HG03457 (cell line): Measurements from ENCODE around the gene ZBED5.
"Not testable (repeated sequence)": the region's sequence is repeated elsewhere in the genome, so short reads cannot be mapped to it uniquely, and the experiment has no call there.

Experiments
- ATAC-seq: cut with Tn5 transposase; IDR thresholded peaks from one replicate; pipeline ENCODE4 v1.9.1; 2021; ENCODE audit warnings: moderate number of reproducible peaks; ENCODE audit not compliant: unreplicated experiment

The ZBED5 gene

DNA sequence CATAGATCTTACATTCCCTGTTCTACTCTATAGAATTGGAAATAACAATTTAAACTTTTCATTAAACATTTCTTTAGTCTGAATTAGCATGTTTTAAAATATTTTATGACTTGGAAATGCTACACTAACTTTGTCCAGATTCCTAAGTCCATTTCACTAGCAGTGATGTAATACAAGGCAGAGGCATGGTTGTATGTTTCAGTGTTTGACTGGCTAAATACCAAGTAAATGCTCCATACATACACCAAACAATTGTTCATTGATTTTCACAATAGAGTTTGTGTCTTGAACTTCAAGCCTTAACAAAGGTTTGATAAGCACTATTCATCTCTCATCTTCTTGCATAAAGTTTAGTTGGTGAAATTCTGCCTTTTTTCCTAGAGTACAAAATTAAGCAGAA is 13.5 kb downstream of the ZBED5 start:
- no peak for ATAC-seq

DNA sequence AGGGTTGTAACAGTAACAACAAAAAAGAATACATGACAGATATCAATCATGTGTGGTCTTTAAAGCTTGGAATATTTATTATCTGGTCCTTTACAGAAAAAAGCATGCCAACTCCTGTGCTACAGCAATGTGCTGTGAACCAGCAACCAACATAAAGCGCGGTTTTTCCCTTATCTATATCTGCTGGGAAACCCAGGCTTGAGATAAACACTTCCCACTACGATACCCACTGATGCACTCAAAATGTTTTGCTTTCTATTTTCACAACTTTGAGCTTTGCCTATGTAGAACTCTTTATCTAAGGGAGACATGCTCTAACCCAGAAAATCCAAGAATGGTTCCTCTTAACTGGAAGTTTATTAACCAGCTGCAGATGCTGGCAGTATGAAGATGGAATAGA is 19.0 kb downstream of the ZBED5 start:
- no peak for ATAC-seq

DNA sequence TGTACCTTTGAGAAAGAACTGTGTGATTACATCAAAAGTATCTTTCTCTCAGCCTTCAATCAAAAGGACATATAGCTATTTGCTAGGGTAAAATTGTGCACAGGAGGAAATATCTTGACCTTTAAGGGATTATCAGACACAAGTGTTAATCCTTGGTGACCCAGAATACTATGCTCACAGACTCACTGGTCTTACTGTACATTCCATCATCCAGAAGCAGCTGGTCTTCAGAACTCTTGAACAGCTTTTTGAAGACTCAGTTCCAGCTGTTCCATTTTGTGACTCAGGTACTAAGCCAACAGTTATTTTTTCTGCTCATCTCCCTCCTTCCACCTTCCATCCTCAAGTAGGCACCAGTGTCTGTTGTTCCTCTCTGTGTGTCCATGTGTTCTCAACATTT is 19.8 kb downstream of the ZBED5 start:
- ATAC-seq: no peak

DNA sequence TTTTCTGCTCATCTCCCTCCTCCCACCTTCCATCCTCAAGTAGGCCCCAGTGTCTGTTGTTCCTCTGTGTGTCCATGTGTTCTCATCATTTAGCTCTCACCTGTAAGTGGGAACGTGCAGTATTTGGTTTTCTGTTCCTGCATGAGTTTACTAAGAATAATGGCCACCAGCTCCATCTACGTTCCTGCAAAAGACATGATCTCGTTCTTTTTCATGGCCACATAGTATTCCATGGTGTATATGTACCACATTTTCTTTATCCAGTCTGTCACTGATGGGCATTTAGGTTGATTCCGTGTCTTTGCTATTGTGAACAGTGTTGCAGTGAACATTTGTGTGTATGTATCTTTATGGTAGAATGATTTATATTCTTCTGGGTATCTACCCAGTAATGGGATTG is 21.0 kb downstream of the ZBED5 start:
- not testable (repeated sequence) for ATAC-seq

DNA sequence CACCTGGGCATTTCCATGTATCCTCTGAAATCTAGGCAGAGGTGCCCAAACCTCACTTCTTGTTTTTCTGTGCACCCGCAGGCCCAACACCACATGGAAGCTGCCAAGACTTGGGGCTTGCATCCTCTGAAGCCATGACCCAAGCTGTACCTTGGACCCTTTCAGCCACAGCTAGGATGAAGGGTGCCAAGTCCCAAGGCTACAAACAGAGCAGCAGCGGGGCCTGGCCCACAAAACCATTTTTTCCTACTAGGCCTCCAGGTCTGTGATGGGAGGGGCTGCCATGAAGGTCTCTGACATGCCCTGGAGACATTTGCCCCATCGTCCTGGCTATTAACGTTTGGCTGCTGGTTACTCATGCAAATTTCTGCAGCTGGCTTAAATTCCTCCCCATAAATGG is 28.7 kb downstream of the ZBED5 start:
- no peak for ATAC-seq

DNA sequence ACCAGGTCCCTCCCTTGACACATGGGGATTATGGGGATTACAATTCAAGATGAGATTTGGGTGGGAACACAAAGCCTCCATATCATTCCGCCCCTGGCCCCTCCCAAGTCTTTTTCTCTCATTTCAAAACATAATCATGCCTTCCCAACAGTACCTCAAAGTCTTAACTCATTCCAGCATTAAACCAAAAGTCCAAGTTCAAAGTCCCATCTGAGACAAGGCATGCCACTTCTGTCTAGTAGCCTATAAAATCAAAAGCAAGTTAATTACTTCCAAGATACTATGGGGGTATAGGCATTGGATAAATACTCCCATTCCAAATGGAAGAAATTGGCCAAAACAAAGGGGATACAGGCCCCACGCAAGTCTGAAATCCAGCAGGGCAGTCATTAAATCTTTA is 29.5 kb downstream of the ZBED5 start:
- no peak for ATAC-seq

DNA sequence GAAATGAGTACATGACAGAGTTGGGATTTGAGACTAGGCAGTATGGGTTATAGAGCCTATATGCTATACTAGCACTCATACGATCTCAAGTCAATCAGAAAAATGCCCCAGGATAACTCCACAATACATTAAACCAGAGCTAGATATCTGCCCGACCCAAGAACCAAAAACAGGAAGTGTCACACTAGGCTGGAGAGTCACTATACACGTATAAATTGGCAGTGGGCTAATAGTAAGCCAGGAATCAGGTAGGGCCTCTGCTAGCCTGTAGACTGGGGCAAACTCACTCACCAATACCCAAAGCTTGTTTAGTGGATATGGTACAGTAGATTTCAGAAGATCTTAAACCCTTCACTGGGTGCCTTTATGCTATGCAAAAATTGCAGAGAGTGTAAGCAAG is 33.0 kb downstream of the ZBED5 start:
- ATAC-seq: no peak

DNA sequence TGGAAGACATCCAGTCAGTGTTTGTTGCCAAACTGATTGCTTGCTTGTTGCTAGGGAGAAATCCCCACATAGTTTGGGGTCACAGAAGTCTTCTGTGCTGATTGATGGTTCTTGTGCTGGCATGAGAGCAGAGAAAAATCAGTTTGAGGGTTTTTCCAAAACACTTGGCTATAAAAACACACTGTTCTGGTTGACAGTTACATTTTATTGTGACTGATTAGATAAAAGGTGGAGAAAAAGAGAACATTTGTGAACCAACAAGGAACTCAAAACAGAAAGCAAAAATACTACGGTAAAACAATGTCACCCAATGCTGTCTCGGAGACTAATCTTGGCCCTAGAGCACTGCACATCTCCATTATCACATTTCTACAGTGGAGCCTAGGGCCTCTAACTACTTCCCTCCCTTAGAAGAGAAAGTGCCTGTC is 34.7 kb downstream of the ZBED5 start:
- ATAC-seq: no peak

DNA sequence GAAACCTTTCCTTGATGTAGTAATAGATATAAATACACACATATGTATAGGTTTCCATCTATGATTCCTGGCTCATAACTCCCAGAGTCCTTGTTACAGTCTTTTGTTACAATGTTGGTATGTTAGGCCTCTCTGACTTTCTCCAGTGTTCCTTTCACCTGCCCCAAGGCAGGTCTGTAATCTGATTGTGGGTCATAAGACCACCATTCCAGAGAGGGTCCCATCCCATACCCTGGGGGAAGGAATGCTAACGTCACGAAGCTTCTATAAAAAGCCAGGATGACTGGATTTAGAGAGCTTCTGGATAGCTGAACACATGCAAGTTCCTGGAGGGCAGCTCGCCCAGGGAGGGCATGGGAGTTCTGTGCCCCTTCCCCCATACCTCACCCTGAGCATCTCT is 35.4 kb downstream of the ZBED5 start:
- not testable (repeated sequence) for ATAC-seq

DNA sequence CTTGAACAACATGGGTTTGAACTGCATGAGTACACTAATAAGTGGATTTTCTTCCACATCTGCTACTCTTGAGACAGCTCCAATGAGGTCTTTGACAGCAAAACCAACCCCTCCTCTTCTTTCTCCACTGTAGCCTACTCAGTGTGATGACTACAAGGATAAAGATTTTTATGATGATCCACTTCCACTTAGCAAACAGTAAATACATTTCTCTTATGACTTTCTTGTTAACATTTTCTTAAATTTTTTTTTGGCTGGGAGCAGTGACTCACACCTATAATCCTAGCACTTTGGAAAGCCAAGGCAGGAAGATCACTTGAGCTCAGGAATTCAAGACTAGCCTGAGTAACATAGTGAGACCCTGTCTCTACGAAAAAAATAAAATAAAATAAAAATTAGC is 39.3 kb downstream of the ZBED5 start:
- ATAC-seq: no peak

DNA sequence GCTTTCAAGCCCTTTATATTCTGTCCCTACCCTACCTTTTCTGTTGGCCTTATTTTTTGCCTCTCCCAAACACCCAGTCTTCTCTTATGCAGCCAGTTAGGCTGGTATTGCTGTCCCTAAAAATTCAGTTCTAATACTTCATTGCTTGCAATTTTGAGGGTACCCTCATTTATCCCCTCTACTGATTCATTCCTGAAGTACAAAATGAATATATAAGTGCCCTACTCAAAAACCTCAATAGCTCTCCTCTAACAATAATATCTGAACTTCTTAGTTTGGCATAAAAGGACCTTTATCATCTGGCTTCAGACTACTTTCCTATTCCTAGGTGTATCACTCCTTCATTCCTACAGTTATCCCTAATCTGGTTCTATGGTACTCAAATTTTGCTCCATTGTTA is 43.9 kb downstream of the ZBED5 start:
- ATAC-seq: no peak

DNA sequence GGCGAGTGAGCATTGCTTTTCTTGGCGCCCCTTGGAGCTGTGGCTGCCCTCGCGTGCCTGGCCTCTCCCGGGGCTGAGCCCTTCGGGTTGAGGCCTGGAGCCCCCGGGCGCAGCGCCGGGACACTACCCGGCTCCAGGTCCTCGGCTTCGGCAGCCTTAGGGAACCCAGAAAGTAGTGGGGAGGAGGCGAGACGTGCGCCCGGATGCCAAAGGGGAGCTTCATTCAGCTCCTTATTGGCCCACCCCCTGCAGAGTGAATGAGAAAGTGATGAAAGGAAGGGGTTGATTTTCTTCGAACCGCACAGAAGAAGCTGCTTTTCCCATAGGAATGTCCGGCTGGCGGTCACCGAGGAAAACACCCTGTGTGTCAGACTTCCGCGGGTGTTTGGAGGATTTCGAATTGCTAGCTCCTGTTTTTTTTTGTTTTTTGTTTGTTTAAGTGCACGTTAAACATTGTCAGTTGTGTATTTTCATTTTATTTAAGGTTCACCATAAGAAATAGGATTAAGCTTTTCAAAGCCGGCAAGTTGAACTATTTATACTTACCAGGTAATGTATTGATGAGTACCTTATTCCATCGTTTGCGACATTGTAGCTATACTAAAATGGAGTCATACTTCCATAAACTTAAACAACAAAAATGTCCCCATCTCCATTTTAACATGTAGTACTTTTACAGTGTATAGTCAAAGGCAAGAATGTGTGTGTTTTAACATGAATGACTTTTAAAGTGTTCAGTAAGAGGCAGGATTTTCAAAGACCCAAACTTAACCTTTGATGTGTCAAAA is 48.3 kb downstream of the ZBED5 start:
- peak; percentile 21 for ATAC-seq

DNA sequence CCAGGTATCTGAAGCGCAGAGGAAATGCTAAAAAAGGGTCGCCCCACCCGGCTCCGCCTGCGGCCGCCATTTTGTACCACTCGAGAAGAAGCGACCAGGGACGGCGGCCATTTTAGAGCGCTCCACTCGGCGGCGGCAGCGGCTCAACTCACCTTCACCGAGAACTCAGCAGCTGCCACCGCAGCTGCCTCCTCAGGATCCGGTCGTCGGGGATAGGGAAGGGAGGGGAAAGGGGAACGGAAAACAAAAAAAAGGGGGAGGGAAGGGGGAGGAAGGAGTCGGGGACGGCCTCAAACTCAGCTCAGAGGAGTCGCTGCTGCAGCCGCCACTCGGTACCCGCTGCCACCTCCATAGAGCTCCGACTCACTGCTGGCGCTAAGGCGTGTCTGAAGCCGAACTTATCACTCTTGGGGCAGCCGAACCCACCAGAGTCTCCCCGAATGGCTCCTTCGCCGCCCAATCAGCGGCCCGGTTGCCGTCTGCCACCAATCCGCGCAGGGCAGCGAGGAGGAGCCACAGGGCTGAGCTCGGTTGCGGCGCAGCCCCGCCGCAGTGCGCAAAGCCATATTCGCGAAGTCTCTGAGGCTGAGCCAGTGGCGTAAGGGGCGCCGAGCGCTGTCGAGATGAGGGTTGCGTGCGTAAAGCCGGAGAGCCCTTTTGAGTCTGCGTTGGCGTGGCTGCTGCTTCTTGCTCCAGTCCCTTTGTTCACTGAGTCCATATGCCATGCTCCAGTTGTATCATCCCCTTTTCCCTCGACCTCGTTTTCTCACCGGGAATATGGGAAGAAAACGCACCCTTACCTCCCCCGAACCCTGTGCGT is 49.1 kb downstream of the ZBED5 start, which contains the start of gene EIF4G2:
Gene EIF4G2 (minus strand): TSS at position 374 of the 820 bp plus-strand sequence.
- peak; percentile 89 for ATAC-seq

DNA sequence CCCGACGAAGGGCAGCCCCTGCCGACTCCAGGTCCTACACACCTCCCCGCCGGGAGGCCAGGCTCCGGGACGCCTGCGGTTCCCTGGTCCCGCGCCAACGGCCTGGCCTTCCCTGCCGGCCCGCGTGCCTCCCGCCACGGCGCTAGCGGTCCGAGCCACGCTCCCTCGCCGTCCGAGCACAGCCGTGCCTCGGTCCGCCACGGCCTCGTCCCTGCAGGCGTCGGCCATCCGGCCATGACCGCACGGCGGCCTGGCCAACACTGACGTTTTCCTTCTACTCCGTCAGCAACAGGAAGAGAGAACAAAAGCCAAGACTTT is 49.7 kb downstream of the ZBED5 start:
- ATAC-seq: peak; percentile 2

DNA sequence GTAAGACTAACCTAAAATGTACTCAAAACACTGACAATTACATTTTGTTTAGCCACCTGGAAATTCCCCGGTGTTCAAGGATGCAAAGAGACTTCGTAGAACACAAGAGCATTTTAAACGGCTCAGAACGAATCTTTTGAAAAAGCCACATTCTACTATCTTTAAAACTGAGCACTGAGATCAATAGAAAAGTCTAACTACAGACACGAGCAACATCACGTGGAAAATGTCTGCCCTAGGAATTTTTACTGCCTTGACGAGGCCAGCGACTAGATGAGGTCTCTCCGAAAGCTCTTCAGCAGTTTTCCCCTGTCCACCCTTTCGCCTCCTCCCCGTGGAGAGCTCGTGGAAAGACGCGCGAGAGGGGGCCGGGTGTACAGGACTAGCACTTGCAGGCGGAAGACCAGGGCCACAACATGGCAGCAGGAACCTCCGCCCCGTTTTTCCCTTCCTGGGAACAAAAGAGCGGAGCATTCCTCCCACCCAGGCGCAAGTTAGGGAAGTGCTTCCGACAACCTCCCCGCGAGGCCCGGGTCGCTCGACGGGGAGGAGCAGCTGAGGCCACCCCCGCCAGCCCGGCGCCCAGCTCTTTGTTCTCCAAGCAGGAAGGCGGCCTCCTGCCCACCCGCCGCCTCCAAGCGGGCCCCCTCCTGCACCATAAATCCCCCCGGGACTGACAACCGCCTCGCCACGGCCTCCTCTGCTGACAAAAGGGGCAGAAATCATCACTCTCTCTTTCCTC is 50.2 kb downstream of the ZBED5 start:
- ATAC-seq: peak; percentile 2

DNA sequence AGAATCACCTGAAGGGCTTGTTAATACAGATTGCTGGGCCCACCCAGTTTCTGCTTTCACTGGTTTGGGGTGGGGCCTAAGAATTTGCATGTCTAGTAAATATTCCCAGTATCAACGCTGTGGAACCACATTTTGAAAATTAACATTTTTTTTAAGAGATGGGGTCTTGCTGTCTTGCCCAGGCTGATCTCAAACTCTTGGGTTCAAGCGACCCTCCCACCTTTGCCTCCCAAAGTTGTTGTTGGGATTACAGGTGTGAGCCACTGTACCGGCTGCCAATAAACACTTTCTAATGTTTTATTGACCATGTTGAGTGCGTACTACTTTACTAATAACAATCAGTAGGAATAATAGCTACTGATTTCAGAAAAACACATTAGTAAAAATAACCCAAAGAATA is 51.6 kb downstream of the ZBED5 start:
- ATAC-seq: no peak

DNA sequence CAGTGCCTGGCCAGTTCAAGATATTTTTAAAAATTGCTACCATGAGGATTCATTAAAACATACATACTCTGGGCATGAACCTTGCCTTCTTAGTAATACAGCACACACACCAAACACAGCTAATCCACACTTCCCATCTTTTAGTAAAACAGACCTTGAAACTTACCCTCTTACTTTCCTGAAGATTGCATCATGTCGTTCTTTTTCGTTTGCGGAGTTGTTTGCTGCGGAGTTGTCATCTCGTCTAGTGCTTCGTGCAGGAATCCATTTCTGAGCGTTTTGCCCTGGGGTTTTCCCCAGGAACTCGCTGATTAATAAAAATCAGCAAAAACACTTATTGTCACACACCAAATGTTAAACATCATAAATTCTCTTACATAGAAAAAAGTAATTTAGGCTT is 52.1 kb downstream of the ZBED5 start:
- no peak for ATAC-seq

DNA sequence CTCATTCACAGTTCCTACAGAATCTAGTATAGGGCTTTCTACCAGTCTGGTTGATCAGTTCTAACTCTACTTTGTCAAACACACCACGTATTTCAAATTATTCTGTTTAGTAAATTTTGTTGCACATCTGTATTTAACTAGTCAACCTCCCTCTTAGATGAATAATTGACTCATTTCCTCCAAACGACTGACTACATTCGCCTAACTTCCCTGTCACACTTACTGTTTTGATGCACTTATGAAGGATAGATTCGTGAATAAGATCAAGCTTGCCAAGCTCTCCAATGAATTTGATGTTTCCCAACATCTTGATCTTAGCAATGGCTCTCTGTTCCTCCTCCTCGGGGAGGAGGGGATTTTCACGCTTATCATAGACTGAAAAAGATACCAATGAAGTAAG is 54.2 kb downstream of the ZBED5 start:
- no peak for ATAC-seq
